ENCODE data around the gene ADD3. TPM values are rescaled to one million over a fixed set of nuclear protein-coding genes. Genes with fewer than 3 reads are reported as not detected.

The ADD3 gene
- total RNA-seq, 1 donor = 1,018 TPM

GRCh38 chr10:109994711-109995577 is 12.8 kb upstream of the ADD3 start:
- Histone ChIP-seq H3K36me3 (ENCODE audit: insufficient read depth, low read length) (no peaks in the 10 kb centered on the region), H3K27ac (ENCODE audit: low read depth, low read length) (no peak overlapping the region), H3K9me3 (ENCODE audit: low read depth, low read length) (no peaks in the 10 kb centered on the region), H3K4me2 (ENCODE audit: insufficient read depth, low read length) (no peak overlapping the region), H4K20me1 (ENCODE audit: insufficient read depth, low read length) (no peaks in the 10 kb centered on the region), H3K79me2 (ENCODE audit: insufficient read depth, low read length) (no peaks in the 10 kb centered on the region), H2AFZ (ENCODE audit: low read length) (no peak overlapping the region), H3K4me3 (ENCODE audit: insufficient read depth, low read length) (no peak overlapping the region), H3K27me3 (ENCODE audit: insufficient read depth, low read length) (no peaks in the 10 kb centered on the region), H3K4me1 (ENCODE audit: insufficient read depth, low read length) (peaks cover 19% of the 10 kb centered on the region)
- no peak for TF ChIP-seq CTCF (IDR thresholded peaks at IDR 0.05; ENCODE audit: extremely low read depth, low read depth, low read length)
- DNase-seq (ENCODE audit: insufficient read length, low spot score, missing footprints) = no peak

DNA sequence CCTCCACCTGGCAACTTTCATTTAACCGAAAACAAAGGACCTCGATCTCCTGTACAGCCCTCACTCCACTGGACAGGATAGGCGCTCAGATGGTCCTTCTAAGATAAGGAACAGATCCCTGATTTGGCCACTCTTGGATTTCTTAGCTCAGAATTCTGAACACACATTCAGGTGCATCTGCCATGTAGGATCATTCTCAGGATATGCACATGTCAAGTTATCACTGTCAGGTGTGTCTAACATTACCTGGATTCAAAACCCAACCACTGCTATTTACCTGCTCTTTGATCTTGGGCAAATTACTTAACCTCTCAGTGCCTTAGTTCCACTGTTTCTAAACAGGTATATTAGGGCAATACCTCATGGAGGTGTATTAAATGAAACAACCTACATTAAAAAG is 12.2 kb upstream of the ADD3 start:
- H3K4me2 ChIP-seq (ENCODE audit: insufficient read depth, low read length) = no peak overlapping the region
- no peak for TF ChIP-seq CTCF (IDR thresholded peaks at IDR 0.05; ENCODE audit: extremely low read depth, low read depth, low read length)
- H3K79me2 ChIP-seq (ENCODE audit: insufficient read depth, low read length) = no peaks in the 10 kb centered on the region
- H3K4me3 ChIP-seq (ENCODE audit: insufficient read depth, low read length) = no peak overlapping the region
- no peaks in the 10 kb centered on the region for H3K27me3 ChIP-seq (ENCODE audit: insufficient read depth, low read length)
- H3K36me3 ChIP-seq (ENCODE audit: insufficient read depth, low read length) = no peaks in the 10 kb centered on the region
- H3K27ac ChIP-seq (ENCODE audit: low read depth, low read length) = no peak overlapping the region
- DNase-seq (ENCODE audit: insufficient read length, low spot score, missing footprints) = no peak
- H3K9me3 ChIP-seq (ENCODE audit: low read depth, low read length) = no peaks in the 10 kb centered on the region
- peaks cover 19% of the 10 kb centered on the region for H3K4me1 ChIP-seq (ENCODE audit: insufficient read depth, low read length)
- H4K20me1 ChIP-seq (ENCODE audit: insufficient read depth, low read length) = no peaks in the 10 kb centered on the region
- no peak overlapping the region for H2AFZ ChIP-seq (ENCODE audit: low read length)

DNA sequence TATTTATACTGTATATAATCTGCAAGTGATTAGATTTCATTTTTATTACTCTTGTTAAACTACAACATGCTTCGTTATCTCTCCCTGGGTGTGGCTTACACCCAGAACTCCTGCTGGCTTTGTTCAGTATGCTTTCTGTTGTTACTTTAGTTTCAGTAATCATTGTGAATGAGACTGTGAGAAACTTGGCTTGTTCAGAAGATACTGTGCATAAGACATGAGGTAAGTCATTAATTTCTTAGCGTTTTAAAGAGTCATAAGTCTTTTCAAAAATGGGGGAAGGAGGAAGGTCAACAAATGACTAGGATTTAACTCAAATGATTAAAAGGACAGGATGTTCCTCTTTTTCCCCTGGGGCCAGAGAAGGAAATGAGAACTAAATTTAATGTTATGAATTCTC is 11.6 kb upstream of the ADD3 start:
- Histone ChIP-seq H3K4me1 (ENCODE audit: insufficient read depth, low read length) (peaks cover 19% of the 10 kb centered on the region), H3K4me2 (ENCODE audit: insufficient read depth, low read length) (no peak overlapping the region), H3K27me3 (ENCODE audit: insufficient read depth, low read length) (no peaks in the 10 kb centered on the region), H4K20me1 (ENCODE audit: insufficient read depth, low read length) (no peaks in the 10 kb centered on the region), H2AFZ (ENCODE audit: low read length) (no peak overlapping the region), H3K9me3 (ENCODE audit: low read depth, low read length) (no peaks in the 10 kb centered on the region), H3K36me3 (ENCODE audit: insufficient read depth, low read length) (no peaks in the 10 kb centered on the region), H3K79me2 (ENCODE audit: insufficient read depth, low read length) (no peaks in the 10 kb centered on the region), H3K27ac (ENCODE audit: low read depth, low read length) (no peak overlapping the region), H3K4me3 (ENCODE audit: insufficient read depth, low read length) (no peak overlapping the region)
- no peak for DNase-seq (ENCODE audit: insufficient read length, low spot score, missing footprints)
- no peak for TF ChIP-seq CTCF (IDR thresholded peaks at IDR 0.05; ENCODE audit: extremely low read depth, low read depth, low read length)

GRCh38 chr10:109996766-109997171 is 11.0 kb upstream of the ADD3 start:
- no peak for DNase-seq (ENCODE audit: insufficient read length, low spot score, missing footprints)
- H3K27ac ChIP-seq (ENCODE audit: low read depth, low read length) = no peak overlapping the region
- no peaks in the 10 kb centered on the region for H3K27me3 ChIP-seq (ENCODE audit: insufficient read depth, low read length)
- no peak overlapping the region for H2AFZ ChIP-seq (ENCODE audit: low read length)
- no peaks in the 10 kb centered on the region for H3K79me2 ChIP-seq (ENCODE audit: insufficient read depth, low read length)
- H3K4me2 ChIP-seq (ENCODE audit: insufficient read depth, low read length) = no peak overlapping the region
- peaks cover 14% of the 10 kb centered on the region for H3K4me1 ChIP-seq (ENCODE audit: insufficient read depth, low read length)
- no peaks in the 10 kb centered on the region for H4K20me1 ChIP-seq (ENCODE audit: insufficient read depth, low read length)
- no peak for TF ChIP-seq CTCF (IDR thresholded peaks at IDR 0.05; ENCODE audit: extremely low read depth, low read depth, low read length)
- no peaks in the 10 kb centered on the region for H3K36me3 ChIP-seq (ENCODE audit: insufficient read depth, low read length)
- no peaks in the 10 kb centered on the region for H3K9me3 ChIP-seq (ENCODE audit: low read depth, low read length)
- H3K4me3 ChIP-seq (ENCODE audit: insufficient read depth, low read length) = no peak overlapping the region
